Pancreas (tissue), 10 donors: ENCODE results near the gene WDR12. TPM values are rescaled to one million over a fixed set of nuclear protein-coding genes. Genes with fewer than 3 reads are reported as not detected.

Source experiments
- ATAC-seq, 4 donors: fragments of 200-7000 bp; cut with Tn5 transposase; one replicate each; pipeline versions ENCODE4 v1.8.0 to v1.9.1; 2020; ENCODE audit warnings: mild to moderate bottlenecking in 4 of 4, moderate library complexity in 4 of 4
- DNase-seq, 6 donors: peaks; one replicate each; pipeline ENCODE4 v3.0.0-alpha.2; 2020
- FAIRE-seq: peaks from 2 replicates; lab custom pipeline; 2012; peaks lifted over from hg19 to GRCh38; lab: Jason Lieb, UNC
- H3K27ac ChIP-seq, 4 donors: fragments of 200-600 bp; sonication (generic); 1 replicate in 3 of 4; 2 replicates in 1 of 4; pipeline versions ENCODE4 v1.5.0 to v1.8.0; 2020
- H3K27me3 ChIP-seq, 4 donors: fragments of 200-600 bp; one replicate each; pipeline ENCODE4 v1.8.0; 2021
- H3K36me3 ChIP-seq, 3 donors: fragments of 200-600 bp; sonication (generic) in 1 of 3; one replicate each; pipeline versions ENCODE4 v1.5.0 to v1.8.0; 2020 to 2021
- H3K4me1 ChIP-seq, 3 donors: fragments of 200-600 bp; one replicate each; pipeline ENCODE4 v1.8.0; 2021
- H3K4me3 ChIP-seq, 4 donors: fragments of 200-600 bp; sonication (generic) in 2 of 4; one replicate each; pipeline versions ENCODE4 v1.5.0 to v1.8.0; 2020 to 2021
- H3K9me3 ChIP-seq, 4 donors: fragments of 200-600 bp; one replicate each; pipeline ENCODE4 v1.8.0; 2021
- WGBS, 2 donors: extraction: QIAGEN DNeasy Blood & Tissue Kit; methylation state at CpG; one replicate each; pipeline ENCODE4 v1.1.7; 2013; 5-methylcytosine and 5-hydroxymethylcytosine counted together
- intact Hi-C, 3 donors: fragments of 100-400 bp; cut with DNase I; formaldehyde crosslinking; loops; one replicate each; pipeline versions ENCODE4 v1.11.1 to v1.14.2; 2022
- polyA plus RNA-seq, 2 donors: library from polyadenylated mRNA; stranded (reverse); fragments of 200-250 nt; gene quantifications; one replicate each; pipeline ENCODE4 v1.2.3, GENCODE V29; 2013
- total RNA-seq, 6 donors: library from RNA; stranded (reverse); fragmentation: NEBNext Ultra II Directional in 4 of 6; extraction: Animal tissue kit (Norgen Biotek cat#: 25700) in 4 of 6; gene quantifications; one replicate each; pipeline versions ENCODE4 v1.2.1 to v1.2.4, GENCODE V29; 2021 to 2023
- TF ChIP-seq, protein P1 (sequence below), 4 donors: fragments of 200-600 bp; sonication (generic) in 3 of 4; IDR thresholded peaks; one replicate each; pipeline versions ENCODE4 v1.5.0 to v1.8.0; 2021; ENCODE audit warnings: antibody characterized with exemption in 4 of 4
- donor health status: healthy with polysubstance abuse.
- donor health status: DM: no; HTN: no; CAD: no; lungs with moderate emphysema.
- donor health status: DM: no; HTN: no; CAD: no.
- donor health status: control.
- donor health status: control.
- donor health status: Bipolar disorder and iron deficiency.
- donor health status: DM: yes; HTN: yes; CAD: no.
- donor health status: DM: no; HTN: no; CAD: no.
- donor health status: DM: no; HTN: no; CAD: no.
- donor health status: DM: yes; HTN: yes; CAD: no.

WDR12 gene
- total and polyA plus RNA-seq, 8 donors: 5.4 to 17.5 (median 14.7) TPM

DNA sequence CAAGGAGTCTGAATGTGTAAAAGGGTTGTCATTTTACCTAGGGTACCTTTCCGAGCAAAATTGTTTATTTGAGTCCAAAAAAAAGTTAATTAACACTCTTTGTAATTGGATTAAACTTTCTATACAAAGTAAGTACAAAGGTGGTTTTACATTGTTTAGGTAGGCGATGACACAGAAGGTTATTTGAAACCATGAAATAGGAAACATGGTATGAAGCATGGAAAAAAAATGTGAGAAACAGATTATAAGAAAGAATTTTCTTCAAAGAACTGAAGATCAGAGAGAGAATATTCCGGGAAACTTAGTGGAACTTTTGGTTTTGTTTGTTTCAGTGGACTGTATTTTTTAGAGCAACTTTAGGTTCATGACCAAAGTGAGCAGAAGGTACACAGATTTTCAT is 33.3 kb upstream of the WDR12 start:
- DNase-seq: no peak
- TF ChIP-seq, protein P1, sequence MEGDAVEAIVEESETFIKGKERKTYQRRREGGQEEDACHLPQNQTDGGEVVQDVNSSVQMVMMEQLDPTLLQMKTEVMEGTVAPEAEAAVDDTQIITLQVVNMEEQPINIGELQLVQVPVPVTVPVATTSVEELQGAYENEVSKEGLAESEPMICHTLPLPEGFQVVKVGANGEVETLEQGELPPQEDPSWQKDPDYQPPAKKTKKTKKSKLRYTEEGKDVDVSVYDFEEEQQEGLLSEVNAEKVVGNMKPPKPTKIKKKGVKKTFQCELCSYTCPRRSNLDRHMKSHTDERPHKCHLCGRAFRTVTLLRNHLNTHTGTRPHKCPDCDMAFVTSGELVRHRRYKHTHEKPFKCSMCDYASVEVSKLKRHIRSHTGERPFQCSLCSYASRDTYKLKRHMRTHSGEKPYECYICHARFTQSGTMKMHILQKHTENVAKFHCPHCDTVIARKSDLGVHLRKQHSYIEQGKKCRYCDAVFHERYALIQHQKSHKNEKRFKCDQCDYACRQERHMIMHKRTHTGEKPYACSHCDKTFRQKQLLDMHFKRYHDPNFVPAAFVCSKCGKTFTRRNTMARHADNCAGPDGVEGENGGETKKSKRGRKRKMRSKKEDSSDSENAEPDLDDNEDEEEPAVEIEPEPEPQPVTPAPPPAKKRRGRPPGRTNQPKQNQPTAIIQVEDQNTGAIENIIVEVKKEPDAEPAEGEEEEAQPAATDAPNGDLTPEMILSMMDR (IDR thresholded peaks at IDR 0.05): no peak
- 70 to 72% methylated on average over 3 of the region's 3 CpGs for WGBS, 2 donors
- Histone ChIP-seq H3K4me3 (no peak overlapping the region), H3K36me3 (peaks cover 0 to 6% (median 0%) of the 10 kb centered on the region in 3 donors), H3K4me1 (peaks cover 0 to 6% (median 0%) of the 10 kb centered on the region in 3 donors), H3K9me3 (no peaks in the 10 kb centered on the region), H3K27ac (no peak overlapping the region), H3K27me3 (no peaks in the 10 kb centered on the region)
- FAIRE-seq: no peak
- intact Hi-C loops: no loop called here
- ATAC-seq: no peak

DNA sequence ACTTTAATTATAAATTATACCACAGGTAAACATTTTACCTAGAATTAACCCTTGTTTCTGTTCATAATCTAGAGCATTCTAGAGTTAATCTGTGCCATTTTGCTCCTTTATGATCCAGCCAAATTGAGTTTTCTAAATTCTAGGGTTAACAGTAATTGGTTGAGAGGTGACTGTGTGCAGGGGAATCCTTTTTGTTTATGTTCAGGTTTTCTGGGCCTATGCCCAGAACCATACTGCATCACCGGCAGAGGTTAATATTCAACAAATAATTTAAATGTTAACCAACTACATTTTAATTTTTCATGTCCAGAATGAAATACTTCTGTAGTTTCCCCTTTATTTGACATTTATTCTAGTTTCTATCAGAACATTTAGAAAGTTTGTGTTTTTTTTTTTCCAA is 32.9 kb upstream of the WDR12 start:
- no peaks in the 10 kb centered on the region for H3K27me3 ChIP-seq
- no peak overlapping the region for H3K27ac ChIP-seq
- peaks cover 0 to 6% (median 0%) of the 10 kb centered on the region in 3 donors for H3K4me1 ChIP-seq
- peaks cover 0 to 6% (median 0%) of the 10 kb centered on the region in 3 donors for H3K36me3 ChIP-seq
- intact Hi-C loops: no loop called here
- no peak for FAIRE-seq
- no peak for ATAC-seq
- DNase-seq: no peak
- H3K4me3 ChIP-seq: no peak overlapping the region
- TF ChIP-seq, protein P1 (IDR thresholded peaks at IDR 0.05): no peak
- no peaks in the 10 kb centered on the region for H3K9me3 ChIP-seq
- WGBS, 2 donors: 43 to 59% methylated on average over 1 of the region's 1 CpG

DNA sequence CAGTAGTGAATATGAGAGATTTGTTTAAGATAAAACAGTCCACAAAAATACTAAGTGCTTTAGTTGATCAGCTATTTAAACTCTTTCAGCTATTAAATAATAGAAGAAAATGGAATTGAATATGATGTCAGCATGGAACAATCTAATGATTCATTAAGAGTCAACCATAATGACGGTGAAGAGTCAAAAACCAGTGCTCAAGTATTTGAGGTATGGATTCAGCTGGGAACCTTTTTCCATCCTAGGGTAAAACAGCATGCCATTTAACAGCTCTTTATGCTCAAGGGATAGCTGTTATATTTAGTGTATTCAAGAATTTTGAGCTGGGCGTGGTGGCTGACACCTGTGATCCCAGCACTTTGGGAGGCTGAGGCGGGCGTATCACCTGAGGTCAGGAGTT is 30.3 kb upstream of the WDR12 start:
- Histone ChIP-seq H3K27me3 (no peaks in the 10 kb centered on the region), H3K4me1 (peaks cover 0 to 6% (median 0%) of the 10 kb centered on the region in 3 donors), H3K27ac (no peak overlapping the region), H3K9me3 (no peaks in the 10 kb centered on the region), H3K4me3 (no peak overlapping the region), H3K36me3 (peaks cover 0 to 6% (median 0%) of the 10 kb centered on the region in 3 donors)
- DNase-seq (no peak), ATAC-seq (no peak), FAIRE-seq (no peak)
- TF ChIP-seq, protein P1 (IDR thresholded peaks at IDR 0.05): no peak
- intact Hi-C loops: no loop called here
- WGBS, 2 donors: 96 to 98% methylated on average over 4 of the region's 4 CpGs

DNA sequence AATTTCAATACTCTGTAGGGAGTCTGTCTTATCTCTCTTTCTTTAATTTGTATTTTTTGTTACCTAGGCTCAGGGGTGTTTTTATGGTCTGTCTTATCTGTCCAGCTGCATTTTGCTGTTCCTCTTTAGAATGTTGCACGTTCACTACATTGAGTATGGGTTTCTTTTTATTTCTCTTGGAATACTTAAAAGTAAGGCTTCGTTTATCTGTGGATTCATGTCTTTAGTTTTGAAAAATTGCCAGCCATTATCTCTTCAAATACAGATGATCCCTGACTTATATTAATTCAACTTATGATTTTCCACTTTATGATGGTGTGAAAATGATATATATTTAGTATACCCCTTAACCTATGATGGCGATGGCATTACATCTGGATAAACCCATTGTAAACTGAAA is 27.5 kb upstream of the WDR12 start:
- Histone ChIP-seq H3K4me3 (no peak overlapping the region), H3K36me3 (no peaks in the 10 kb centered on the region), H3K27me3 (no peaks in the 10 kb centered on the region), H3K27ac (no peak overlapping the region), H3K4me1 (no peaks in the 10 kb centered on the region), H3K9me3 (no peaks in the 10 kb centered on the region)
- FAIRE-seq: no peak
- TF ChIP-seq, protein P1 (IDR thresholded peaks at IDR 0.05): no peak
- no peak for ATAC-seq
- no peak for DNase-seq
- 95 to 96% methylated on average over 3 of the region's 3 CpGs for WGBS, 2 donors
- intact Hi-C loops: no loop called here

DNA sequence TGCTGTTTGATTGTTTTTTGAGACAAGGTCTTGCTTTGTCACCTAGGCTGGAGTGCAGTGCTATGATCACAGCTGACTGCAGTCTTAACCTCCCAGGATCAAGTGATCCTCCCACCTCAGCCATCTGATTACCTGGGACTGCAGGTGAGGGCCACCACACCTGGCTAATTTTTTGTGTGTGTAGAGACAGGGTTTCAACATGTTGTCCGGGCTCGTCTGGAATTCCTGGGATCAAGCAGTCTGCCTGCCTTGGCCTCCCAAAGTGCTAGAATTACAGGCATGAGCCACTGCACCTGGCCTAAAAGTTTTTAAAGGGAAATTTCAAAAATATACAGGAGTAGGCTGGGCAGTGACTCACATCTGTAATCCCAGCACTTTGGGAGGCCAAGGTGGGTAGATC is 23.0 kb upstream of the WDR12 start:
- DNase-seq (no peak), ATAC-seq (no peak), FAIRE-seq (no peak)
- H3K4me1 ChIP-seq: no peaks in the 10 kb centered on the region
- H3K27ac ChIP-seq: no peak overlapping the region
- 94 to 100% methylated on average over 2 of the region's 2 CpGs for WGBS, 2 donors
- no peak overlapping the region for H3K4me3 ChIP-seq
- no peaks in the 10 kb centered on the region for H3K9me3 ChIP-seq
- H3K27me3 ChIP-seq: no peaks in the 10 kb centered on the region
- H3K36me3 ChIP-seq: no peaks in the 10 kb centered on the region
- TF ChIP-seq, protein P1 (IDR thresholded peaks at IDR 0.05): no peak
- intact Hi-C loops: no loop called here
